ENCODE results near the gene SLC39A11. TPM values are rescaled to one million over a fixed set of nuclear protein-coding genes. Genes with fewer than 3 reads are reported as not detected.

The SLC39A11 gene
- total and polyA plus RNA-seq, 2 of the 13 experiments (the other 11 are each of a cell fraction or from before 2014, with no cell fraction given), result 17.2 to 31.5 TPM

DNA sequence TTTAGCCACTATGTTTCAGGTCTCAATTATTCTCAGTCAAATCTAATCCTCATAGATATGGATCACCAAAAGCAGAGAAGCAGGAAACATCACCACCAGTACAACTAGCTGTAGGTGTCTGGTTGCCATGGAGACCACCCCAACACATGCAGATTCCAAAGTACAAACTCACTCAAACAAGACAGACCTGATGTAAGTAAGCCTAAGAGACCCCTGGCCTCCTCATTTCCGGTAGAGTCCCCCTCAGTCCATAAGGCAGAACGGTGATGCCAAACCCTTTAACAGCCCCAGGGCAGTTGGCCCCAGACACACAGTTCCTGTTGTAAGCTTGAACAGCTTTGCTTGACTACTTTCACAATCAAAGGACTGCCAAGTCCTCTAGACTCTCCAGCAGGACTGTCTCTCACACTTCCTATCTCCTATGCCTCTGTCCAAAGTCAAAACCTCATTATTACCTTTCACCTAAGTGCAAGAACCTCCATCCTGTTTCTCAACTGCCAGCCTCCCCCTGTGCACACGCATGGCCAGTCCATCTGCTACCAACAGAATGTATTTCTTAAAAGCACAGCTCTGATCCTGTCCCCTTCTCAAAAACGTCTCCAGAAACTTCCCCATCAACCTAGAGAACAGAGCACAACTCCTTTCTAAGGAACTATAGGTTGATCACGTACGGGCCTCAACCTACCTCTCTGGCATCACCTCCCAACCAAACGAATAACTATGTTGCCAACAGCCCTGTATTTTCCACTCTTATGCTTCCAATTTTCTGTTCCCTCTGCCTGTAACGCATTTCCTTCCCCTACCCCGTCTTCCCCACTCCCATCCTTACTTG is 23.9 kb downstream of the SLC39A11 start (continued):
- TF ChIP-seq, protein P1, sequence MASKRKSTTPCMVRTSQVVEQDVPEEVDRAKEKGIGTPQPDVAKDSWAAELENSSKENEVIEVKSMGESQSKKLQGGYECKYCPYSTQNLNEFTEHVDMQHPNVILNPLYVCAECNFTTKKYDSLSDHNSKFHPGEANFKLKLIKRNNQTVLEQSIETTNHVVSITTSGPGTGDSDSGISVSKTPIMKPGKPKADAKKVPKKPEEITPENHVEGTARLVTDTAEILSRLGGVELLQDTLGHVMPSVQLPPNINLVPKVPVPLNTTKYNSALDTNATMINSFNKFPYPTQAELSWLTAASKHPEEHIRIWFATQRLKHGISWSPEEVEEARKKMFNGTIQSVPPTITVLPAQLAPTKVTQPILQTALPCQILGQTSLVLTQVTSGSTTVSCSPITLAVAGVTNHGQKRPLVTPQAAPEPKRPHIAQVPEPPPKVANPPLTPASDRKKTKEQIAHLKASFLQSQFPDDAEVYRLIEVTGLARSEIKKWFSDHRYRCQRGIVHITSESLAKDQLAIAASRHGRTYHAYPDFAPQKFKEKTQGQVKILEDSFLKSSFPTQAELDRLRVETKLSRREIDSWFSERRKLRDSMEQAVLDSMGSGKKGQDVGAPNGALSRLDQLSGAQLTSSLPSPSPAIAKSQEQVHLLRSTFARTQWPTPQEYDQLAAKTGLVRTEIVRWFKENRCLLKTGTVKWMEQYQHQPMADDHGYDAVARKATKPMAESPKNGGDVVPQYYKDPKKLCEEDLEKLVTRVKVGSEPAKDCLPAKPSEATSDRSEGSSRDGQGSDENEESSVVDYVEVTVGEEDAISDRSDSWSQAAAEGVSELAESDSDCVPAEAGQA (IDR thresholded peaks at IDR 0.05; ENCODE audit: low read depth), result 0 out of 2 replicates have a peak, but pooled peaks have one; percentile 52
- TF ChIP-seq, protein P1 (CRISPR knock-in tag; IDR thresholded peaks at IDR 0.05; ENCODE audit: borderline replicate concordance), result no peak
- TF ChIP-seq, protein P2, sequence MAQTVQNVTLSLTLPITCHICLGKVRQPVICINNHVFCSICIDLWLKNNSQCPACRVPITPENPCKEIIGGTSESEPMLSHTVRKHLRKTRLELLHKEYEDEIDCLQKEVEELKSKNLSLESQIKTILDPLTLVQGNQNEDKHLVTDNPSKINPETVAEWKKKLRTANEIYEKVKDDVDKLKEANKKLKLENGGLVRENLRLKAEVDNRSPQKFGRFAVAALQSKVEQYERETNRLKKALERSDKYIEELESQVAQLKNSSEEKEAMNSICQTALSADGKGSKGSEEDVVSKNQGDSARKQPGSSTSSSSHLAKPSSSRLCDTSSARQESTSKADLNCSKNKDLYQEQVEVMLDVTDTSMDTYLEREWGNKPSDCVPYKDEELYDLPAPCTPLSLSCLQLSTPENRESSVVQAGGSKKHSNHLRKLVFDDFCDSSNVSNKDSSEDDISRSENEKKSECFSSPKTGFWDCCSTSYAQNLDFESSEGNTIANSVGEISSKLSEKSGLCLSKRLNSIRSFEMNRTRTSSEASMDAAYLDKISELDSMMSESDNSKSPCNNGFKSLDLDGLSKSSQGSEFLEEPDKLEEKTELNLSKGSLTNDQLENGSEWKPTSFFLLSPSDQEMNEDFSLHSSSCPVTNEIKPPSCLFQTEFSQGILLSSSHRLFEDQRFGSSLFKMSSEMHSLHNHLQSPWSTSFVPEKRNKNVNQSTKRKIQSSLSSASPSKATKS (CRISPR knock-in tag; IDR thresholded peaks at IDR 0.05), result peak; percentile 75; the same call in 1 of the 2 replicates
- TF ChIP-seq RFXAP (CRISPR knock-in tag; IDR thresholded peaks at IDR 0.05; ENCODE audit: borderline replicate concordance) (no peak; the same call in 1 of the 2 replicates), ZNF446 (CRISPR knock-in tag; IDR thresholded peaks at IDR 0.05) (no peak), GATA4 (IDR thresholded peaks at IDR 0.05; ENCODE audit: borderline replicate concordance, low read depth) (no peak), ZNF547 (CRISPR knock-in tag; IDR thresholded peaks at IDR 0.05) (no peak), PRMT3 (CRISPR knock-in tag; IDR thresholded peaks at IDR 0.05; ENCODE audit: borderline replicate concordance, low read depth) (no peak), MBNL3 (CRISPR knock-in tag; conservative IDR thresholded peaks at IDR 0.05) (no peak), SIX4 (CRISPR knock-in tag; IDR thresholded peaks at IDR 0.05) (no peak)
- TF ChIP-seq, protein P3, sequence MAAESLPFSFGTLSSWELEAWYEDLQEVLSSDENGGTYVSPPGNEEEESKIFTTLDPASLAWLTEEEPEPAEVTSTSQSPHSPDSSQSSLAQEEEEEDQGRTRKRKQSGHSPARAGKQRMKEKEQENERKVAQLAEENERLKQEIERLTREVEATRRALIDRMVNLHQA (CRISPR knock-in tag; IDR thresholded peaks at IDR 0.05), result no peak
- TF ChIP-seq, protein P4, sequence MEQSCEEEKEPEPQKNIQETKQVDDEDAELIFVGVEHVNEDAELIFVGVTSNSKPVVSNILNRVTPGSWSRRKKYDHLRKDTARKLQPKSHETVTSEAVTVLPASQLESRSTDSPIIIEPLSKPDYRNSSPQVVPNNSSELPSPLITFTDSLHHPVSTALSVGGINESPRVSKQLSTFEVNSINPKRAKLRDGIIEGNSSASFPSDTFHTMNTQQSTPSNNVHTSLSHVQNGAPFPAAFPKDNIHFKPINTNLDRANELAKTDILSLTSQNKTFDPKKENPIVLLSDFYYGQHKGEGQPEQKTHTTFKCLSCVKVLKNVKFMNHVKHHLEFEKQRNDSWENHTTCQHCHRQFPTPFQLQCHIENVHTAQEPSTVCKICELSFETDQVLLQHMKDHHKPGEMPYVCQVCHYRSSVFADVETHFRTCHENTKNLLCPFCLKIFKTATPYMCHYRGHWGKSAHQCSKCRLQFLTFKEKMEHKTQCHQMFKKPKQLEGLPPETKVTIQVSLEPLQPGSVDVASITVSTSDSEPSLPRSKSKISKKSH (CRISPR knock-in tag; IDR thresholded peaks at IDR 0.05; ENCODE audit: borderline replicate concordance), result no peak

All from HepG2 (cell line).